Heart left ventricle (tissue), 16 donors: ENCODE data around the gene MUC2. TPM values are rescaled to one million over a fixed set of nuclear protein-coding genes. Genes with fewer than 3 reads are reported as not detected.

Experiments used
- ATAC-seq, 4 donors: fragments of 200-7000 bp; cut with Tn5 transposase; one replicate each; pipeline ENCODE4 v1.9.1; 2020 to 2022; ENCODE audit warnings: moderate library complexity in 4 of 4, mild to moderate bottlenecking in 3 of 4, moderate number of reproducible peaks in 1 of 4
- DNase-seq, 5 donors: peaks; one replicate each; pipeline ENCODE4 v3.0.0-alpha.2; 2020
- H3K27ac ChIP-seq, 12 donors: fragments of 200-600 bp; sonication (generic) in 4 of 12; one replicate each; pipeline versions ENCODE4 v1.5.0 to v1.8.0; 2016 to 2022; ENCODE audit warnings: mild to moderate bottlenecking in 2 of 12
- H3K27me3 ChIP-seq, 9 donors: fragments of 200-600 bp; sonication (generic) in 2 of 9; one replicate each; pipeline versions ENCODE4 v1.5.1 to v1.8.0; 2016 to 2022; ENCODE audit warnings: mild to moderate bottlenecking in 3 of 9
- H3K36me3 ChIP-seq, 9 donors: fragments of 200-600 bp; sonication (generic) in 2 of 9; one replicate each; pipeline versions ENCODE4 v1.5.0 to v1.8.0; 2018 to 2022; ENCODE audit warnings: mild to moderate bottlenecking in 2 of 9
- H3K4me1 ChIP-seq, 12 donors: fragments of 200-600 bp; sonication (generic) in 4 of 12; one replicate each; pipeline versions ENCODE4 v1.5.0 to v1.8.0; 2016 to 2022; ENCODE audit warnings: mild to moderate bottlenecking in 3 of 12
- H3K4me3 ChIP-seq, 12 donors: fragments of 200-600 bp; sonication (generic) in 4 of 12; one replicate each; pipeline versions ENCODE4 v1.5.0 to v1.8.0; 2017 to 2022; ENCODE audit warnings: mild to moderate bottlenecking in 9 of 12, moderate library complexity in 4 of 12
- H3K9me3 ChIP-seq, 12 donors: fragments of 200-600 bp; sonication (generic) in 4 of 12; one replicate each; pipeline versions ENCODE4 v1.5.0 to v1.8.0; 2016 to 2022; ENCODE audit warnings: mild to moderate bottlenecking in 1 of 12
- POLR2A ChIP-seq, 2 donors: fragments of 450-650 bp; IDR thresholded peaks; one replicate each; pipeline ENCODE4 v1.6.1; 2017; ENCODE audit warnings: antibody characterized with exemption in 2 of 2, mild to moderate bottlenecking in 2 of 2, moderate library complexity in 2 of 2
- WGBS, 4 donors: extraction: QIAGEN DNeasy Blood & Tissue Kit in 2 of 4; methylation state at CpG; one replicate each; pipeline versions ENCODE4 v1.1.5 to v1.1.7; 2013 to 2018; 5-methylcytosine and 5-hydroxymethylcytosine counted together
- intact Hi-C, 10 donors: fragments of 100-400 bp; cut with DNase I; formaldehyde crosslinking; loops; one replicate each; pipeline versions ENCODE4 v1.11.1 to v1.14.2; 2022
- polyA plus RNA-seq, 2 donors: library from polyadenylated mRNA; stranded (reverse); fragments of 200-250 nt; gene quantifications; one replicate each; pipeline ENCODE4 v1.2.3, GENCODE V29; 2013
- total RNA-seq, 9 donors: library from RNA; depleted of rRNA in 2 of 9; stranded (reverse); fragments of >200 nt in 2 of 9; fragmentation: NEBNext Ultra II Directional in 3 of 9; extraction: Animal tissue kit (Norgen Biotek cat#: 25700) in 3 of 9; gene quantifications; one replicate each; pipeline versions ENCODE4 v1.1.0 to v1.2.4, GENCODE V29; 2016 to 2023
- TF ChIP-seq, protein P1 (sequence below), 12 donors: fragments of 200-600 bp; sonication (generic) in 4 of 12; IDR thresholded peaks; one replicate each; pipeline versions ENCODE4 v1.5.0 to v1.8.0; 2018 to 2022; ENCODE audit warnings: antibody characterized with exemption in 12 of 12, mild to moderate bottlenecking in 5 of 12
- donor health status: ischemic (EF 13 %, LVEDD 7.1; RV severe dilation, severe dysfunction).
- donor health status: healthy with polysubstance abuse.
- donor health status: DM: no; HTN: yes; CAD: no.
- donor health status: DM: no; HTN: no; CAD: no.
- donor health status: ischemic (EF 25% LVEDD 6.9; RV normal size, moderate dysfunction).
- donor health status: ischemic (EF 25% LVEDD 5.7; RV mildly dilated, moderate dysfunction).
- donor health status: healthy.
- donor health status: DM: yes; HTN: yes; CAD: no.
- donor health status: ischemic (EF 35%, LVEDD 5.7; RV mildly dilated, moderate dysfunction).
- donor health status: nonischemic (EF 11% LVEDD 7.7; RV severe dilation, severe dysfunction).
- donor health status: DM: yes; HTN: yes; CAD: no.
- donor health status: PGD.
- donor health status: ischemic (EF 29% LVEDD 5.4; RV normal size, mild dysfunction).
- donor health status: nonischemic (EF 23%, LVEDD 6.1; RV moderate dilation, normal function).

MUC2 gene
- total and polyA plus RNA-seq, 11 donors: 0.01 to 0.07 TPM; not detected in 9

DNA sequence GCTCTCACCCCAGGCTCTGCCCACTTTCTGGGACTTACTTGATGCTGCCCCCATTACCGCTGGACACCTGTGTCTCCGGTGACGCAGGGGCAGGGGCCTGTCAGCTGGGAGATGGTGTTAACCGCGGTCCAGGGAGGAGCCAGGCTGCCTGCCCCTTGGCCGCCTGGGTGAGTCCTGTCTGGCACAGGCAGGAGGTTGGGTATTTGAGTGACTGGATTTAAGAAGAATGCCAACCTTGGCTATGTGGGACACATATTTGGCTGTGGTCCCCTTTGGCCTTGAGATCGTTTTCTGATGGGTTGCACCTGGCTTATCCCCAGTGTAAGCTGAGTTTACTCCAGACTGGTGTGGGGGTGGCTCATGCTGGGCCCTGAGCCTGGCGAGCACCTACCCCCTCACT lies 40.7 kb upstream of the MUC2 start:
- no peak overlapping the region for H3K27ac ChIP-seq
- no peak overlapping the region for H3K4me3 ChIP-seq
- peaks cover 0 to 32% (median 12%) of the 10 kb centered on the region in 9 donors for H3K27me3 ChIP-seq
- intact Hi-C loops: no loop called here
- H3K4me1 ChIP-seq: peaks cover 0 to 4% (median 0%) of the 10 kb centered on the region in 12 donors
- no peak for TF ChIP-seq POLR2A (IDR thresholded peaks at IDR 0.05)
- TF ChIP-seq, protein P1, sequence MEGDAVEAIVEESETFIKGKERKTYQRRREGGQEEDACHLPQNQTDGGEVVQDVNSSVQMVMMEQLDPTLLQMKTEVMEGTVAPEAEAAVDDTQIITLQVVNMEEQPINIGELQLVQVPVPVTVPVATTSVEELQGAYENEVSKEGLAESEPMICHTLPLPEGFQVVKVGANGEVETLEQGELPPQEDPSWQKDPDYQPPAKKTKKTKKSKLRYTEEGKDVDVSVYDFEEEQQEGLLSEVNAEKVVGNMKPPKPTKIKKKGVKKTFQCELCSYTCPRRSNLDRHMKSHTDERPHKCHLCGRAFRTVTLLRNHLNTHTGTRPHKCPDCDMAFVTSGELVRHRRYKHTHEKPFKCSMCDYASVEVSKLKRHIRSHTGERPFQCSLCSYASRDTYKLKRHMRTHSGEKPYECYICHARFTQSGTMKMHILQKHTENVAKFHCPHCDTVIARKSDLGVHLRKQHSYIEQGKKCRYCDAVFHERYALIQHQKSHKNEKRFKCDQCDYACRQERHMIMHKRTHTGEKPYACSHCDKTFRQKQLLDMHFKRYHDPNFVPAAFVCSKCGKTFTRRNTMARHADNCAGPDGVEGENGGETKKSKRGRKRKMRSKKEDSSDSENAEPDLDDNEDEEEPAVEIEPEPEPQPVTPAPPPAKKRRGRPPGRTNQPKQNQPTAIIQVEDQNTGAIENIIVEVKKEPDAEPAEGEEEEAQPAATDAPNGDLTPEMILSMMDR (IDR thresholded peaks at IDR 0.05): no peak
- H3K36me3 ChIP-seq: no peaks in the 10 kb centered on the region
- ATAC-seq (no peak), DNase-seq (no peak)
- H3K9me3 ChIP-seq: no peaks in the 10 kb centered on the region
- WGBS, 4 donors: 78 to 94% (median 86%) methylated on average over 5 to 8 of the region's 8 CpGs

DNA sequence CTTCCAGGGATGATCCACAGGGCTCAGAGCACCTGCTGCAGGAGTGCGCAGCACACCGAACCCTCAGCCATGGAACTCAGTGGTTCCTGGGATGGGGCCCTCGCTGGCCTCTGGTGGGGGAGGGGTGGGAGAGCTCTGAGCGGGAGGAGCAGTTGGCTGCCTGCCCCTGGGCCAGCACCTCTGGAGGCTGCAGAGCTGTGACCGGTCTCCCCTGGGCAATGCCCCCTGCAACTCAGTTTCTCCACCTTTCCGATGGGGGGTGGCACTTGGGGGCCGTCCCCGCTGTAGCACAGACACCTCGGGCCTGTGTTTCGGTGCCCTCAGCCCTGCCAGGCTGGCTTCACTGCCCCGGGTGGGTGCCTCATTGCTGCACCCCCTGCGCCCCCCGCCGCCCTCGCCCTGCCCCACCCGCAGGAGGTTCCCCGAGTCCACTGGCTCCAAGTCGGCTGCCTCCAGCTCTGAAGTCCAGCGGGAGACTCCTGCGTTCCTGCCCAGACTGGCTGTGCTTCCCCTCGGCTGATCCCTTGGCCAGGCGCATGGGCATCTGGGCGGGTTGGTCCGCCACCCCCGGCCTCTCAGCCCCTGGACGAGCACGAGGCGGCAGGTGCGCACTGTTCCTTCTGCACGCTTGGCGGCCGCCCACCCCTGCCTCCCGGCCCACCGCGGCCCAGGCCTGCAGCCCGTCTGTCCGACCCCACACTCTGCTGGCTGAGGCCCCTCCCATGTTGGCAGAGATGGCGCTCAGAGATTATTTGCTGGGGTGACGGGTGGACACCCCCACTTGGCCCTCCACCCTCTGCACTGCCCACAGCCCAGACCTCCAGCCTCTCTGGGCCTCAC lies 40.0 kb upstream of the MUC2 start:
- TF ChIP-seq POLR2A (IDR thresholded peaks at IDR 0.05): no peak
- TF ChIP-seq, protein P1 (IDR thresholded peaks at IDR 0.05): no peak
- 76 to 80% (median 78%) methylated on average over 9 to 39 of the region's 39 CpGs for WGBS, 4 donors
- Histone ChIP-seq H3K27me3 (peaks cover 0 to 32% (median 12%) of the 10 kb centered on the region in 9 donors), H3K9me3 (no peaks in the 10 kb centered on the region), H3K4me1 (peaks cover 0 to 4% (median 0%) of the 10 kb centered on the region in 12 donors), H3K4me3 (no peak overlapping the region), H3K27ac (no peak overlapping the region), H3K36me3 (no peaks in the 10 kb centered on the region)
- intact Hi-C loops: no loop called here
- DNase-seq: no peak
- no peak for ATAC-seq

DNA sequence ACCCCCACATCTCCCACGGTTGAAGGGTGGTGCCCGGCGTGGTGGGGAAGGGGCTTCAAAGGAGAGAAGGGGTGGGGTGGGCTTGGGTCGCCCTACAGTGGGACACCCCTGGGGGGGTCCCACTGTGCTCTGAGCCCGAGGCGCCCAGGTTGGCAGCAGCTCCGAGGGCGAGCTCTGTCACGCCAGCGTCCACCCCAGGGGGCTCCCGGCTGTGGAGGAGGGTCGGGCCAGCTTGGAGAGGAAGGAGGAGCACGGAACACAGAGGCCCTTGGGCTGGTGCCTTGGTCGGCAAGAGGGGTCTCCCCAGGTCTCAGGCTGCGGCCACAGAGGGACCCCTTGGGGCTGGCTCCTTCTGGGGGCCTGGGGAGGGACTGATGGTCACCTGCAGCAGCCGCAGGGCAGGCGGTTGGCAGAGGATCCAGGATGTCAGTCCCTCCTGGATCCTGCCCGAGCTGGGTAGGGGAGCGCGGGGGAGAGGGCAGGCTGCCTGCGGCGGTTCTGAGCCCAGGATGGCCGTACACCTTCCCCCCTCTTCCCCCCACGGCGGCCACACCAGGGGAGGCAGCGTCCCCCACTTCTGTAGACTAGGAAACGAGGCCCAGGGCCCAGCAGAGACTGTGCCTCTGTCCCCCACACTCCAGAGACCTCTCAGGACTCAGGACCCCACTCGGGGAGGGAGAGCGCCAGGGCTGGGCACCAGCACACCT lies 38.9 kb upstream of the MUC2 start:
- TF ChIP-seq, protein P1 (IDR thresholded peaks at IDR 0.05): no peak
- TF ChIP-seq POLR2A (IDR thresholded peaks at IDR 0.05): no peak
- ATAC-seq (no peak), DNase-seq (no peak)
- Histone ChIP-seq H3K4me3 (no peak overlapping the region), H3K36me3 (no peaks in the 10 kb centered on the region), H3K27me3 (peaks cover 0 to 32% (median 12%) of the 10 kb centered on the region in 9 donors), H3K9me3 (no peaks in the 10 kb centered on the region), H3K4me1 (peaks cover 0 to 4% (median 0%) of the 10 kb centered on the region in 12 donors), H3K27ac (no peak overlapping the region)
- 77 to 84% (median 80%) methylated on average over 19 to 29 of the region's 29 CpGs for whole genome bisulfite sequencing, 4 donors
- intact Hi-C loops: no loop called here

DNA sequence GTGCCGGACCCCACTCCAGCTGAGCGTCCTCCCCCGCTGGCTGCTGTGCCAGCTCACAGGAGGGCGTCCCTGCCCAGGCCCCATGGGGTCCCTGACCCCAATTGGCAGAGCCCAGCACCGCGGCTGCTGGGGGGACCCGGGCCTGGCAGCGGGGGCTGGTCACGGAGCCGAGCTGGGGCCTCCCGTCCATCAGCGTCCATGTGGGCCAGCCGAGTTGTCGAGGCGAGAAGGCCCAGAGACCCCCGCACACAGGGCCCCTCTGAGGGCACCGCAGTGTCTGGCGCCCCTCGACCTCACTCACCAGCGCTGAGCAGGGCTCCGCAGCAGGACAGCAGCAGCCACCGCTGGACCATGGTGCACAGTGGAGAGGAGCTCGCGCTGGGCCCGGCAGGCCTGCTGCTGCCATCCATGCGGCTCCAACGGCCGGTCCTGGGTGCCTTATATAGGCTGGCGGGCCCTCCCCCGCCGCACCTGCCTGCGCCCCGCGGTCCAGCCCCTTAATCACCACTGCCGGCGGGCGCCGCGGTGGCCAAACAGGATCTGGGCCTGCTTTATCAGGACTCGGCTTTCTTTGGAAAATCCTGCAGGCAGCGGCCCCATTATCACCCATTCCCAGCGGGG lies 38.3 kb upstream of the MUC2 start, which contains the start of gene MUC6:
Gene MUC6 (minus strand): TSS at position 416 of the 621 bp plus-strand sequence. CDS start 63 bp downstream, at position 353.
- intact Hi-C loops: no loop called here
- TF ChIP-seq POLR2A (IDR thresholded peaks at IDR 0.05): no peak
- TF ChIP-seq, protein P1 (IDR thresholded peaks at IDR 0.05): no peak
- no peak within 1 kb of the TSS for H3K4me3 ChIP-seq
- ATAC-seq: no peak
- H3K27ac ChIP-seq: no peak within 1 kb of the TSS
- no peak for DNase-seq
- H3K4me1 ChIP-seq: peaks cover 0 to 4% (median 0%) of the 10 kb centered on the region in 12 donors
- H3K9me3 ChIP-seq: no peaks in the 10 kb centered on the region
- H3K27me3 ChIP-seq: peaks cover 0 to 33% (median 12%) of the 10 kb centered on the region in 9 donors
- WGBS, 4 donors: 46 to 63% (median 55%) methylated on average over 11 to 42 of the region's 42 CpGs
- H3K36me3 ChIP-seq: no peaks in the 10 kb centered on the region
